ENCODE measurements around the gene ADGRG2.

Gene ADGRG2

GRCh38 chrX:19059067-19059466, 63.2 kb downstream of the ADGRG2 start:
- TF ChIP-seq, protein P1, sequence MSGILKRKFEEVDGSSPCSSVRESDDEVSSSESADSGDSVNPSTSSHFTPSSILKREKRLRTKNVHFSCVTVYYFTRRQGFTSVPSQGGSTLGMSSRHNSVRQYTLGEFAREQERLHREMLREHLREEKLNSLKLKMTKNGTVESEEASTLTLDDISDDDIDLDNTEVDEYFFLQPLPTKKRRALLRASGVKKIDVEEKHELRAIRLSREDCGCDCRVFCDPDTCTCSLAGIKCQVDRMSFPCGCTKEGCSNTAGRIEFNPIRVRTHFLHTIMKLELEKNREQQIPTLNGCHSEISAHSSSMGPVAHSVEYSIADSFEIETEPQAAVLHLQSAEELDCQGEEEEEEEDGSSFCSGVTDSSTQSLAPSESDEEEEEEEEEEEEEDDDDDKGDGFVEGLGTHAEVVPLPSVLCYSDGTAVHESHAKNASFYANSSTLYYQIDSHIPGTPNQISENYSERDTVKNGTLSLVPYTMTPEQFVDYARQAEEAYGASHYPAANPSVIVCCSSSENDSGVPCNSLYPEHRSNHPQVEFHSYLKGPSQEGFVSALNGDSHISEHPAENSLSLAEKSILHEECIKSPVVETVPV (CRISPR knock-in tag; IDR thresholded peaks at IDR 0.05) = no peak
- no peak for TF ChIP-seq ZC3H10 (CRISPR knock-in tag; IDR thresholded peaks at IDR 0.05)
- no peak for TF ChIP-seq ESRRG (CRISPR knock-in tag; IDR thresholded peaks at IDR 0.05)
- TF ChIP-seq, protein P2, sequence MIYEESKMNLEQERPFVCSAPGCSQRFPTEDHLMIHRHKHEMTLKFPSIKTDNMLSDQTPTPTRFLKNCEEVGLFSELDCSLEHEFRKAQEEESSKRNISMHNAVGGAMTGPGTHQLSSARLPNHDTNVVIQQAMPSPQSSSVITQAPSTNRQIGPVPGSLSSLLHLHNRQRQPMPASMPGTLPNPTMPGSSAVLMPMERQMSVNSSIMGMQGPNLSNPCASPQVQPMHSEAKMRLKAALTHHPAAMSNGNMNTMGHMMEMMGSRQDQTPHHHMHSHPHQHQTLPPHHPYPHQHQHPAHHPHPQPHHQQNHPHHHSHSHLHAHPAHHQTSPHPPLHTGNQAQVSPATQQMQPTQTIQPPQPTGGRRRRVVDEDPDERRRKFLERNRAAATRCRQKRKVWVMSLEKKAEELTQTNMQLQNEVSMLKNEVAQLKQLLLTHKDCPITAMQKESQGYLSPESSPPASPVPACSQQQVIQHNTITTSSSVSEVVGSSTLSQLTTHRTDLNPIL (CRISPR knock-in tag; IDR thresholded peaks at IDR 0.05; ENCODE audit: low read depth) = no peak
- TF ChIP-seq TSHZ2 (CRISPR knock-in tag; IDR thresholded peaks at IDR 0.05) = no peak
- no peak for TF ChIP-seq PPARA (CRISPR knock-in tag; IDR thresholded peaks at IDR 0.05; ENCODE audit: borderline replicate concordance)
- no peak for TF ChIP-seq ZNF8 (CRISPR knock-in tag; IDR thresholded peaks at IDR 0.05)
- TF ChIP-seq POU6F1 (CRISPR knock-in tag; IDR thresholded peaks at IDR 0.05; ENCODE audit: borderline replicate concordance, low read depth) = no peak
- no peak for TF ChIP-seq SNAI2 (CRISPR knock-in tag; IDR thresholded peaks at IDR 0.05)
- no peak for ATAC-seq

- ATAC-seq = no peak
- TF ChIP-seq, protein P2 (CRISPR knock-in tag; IDR thresholded peaks at IDR 0.05; ENCODE audit: low read depth) = no peak
- no peak for TF ChIP-seq ARNTL (CRISPR knock-in tag; IDR thresholded peaks at IDR 0.05; ENCODE audit: borderline replicate concordance, low read depth)
- no peak for TF ChIP-seq POU6F1 (CRISPR knock-in tag; IDR thresholded peaks at IDR 0.05; ENCODE audit: borderline replicate concordance, low read depth)
- no peak for TF ChIP-seq ZFP30 (CRISPR knock-in tag; IDR thresholded peaks at IDR 0.05)
- TF ChIP-seq ZC3H10 (CRISPR knock-in tag; IDR thresholded peaks at IDR 0.05) = no peak
- TF ChIP-seq, protein P3, sequence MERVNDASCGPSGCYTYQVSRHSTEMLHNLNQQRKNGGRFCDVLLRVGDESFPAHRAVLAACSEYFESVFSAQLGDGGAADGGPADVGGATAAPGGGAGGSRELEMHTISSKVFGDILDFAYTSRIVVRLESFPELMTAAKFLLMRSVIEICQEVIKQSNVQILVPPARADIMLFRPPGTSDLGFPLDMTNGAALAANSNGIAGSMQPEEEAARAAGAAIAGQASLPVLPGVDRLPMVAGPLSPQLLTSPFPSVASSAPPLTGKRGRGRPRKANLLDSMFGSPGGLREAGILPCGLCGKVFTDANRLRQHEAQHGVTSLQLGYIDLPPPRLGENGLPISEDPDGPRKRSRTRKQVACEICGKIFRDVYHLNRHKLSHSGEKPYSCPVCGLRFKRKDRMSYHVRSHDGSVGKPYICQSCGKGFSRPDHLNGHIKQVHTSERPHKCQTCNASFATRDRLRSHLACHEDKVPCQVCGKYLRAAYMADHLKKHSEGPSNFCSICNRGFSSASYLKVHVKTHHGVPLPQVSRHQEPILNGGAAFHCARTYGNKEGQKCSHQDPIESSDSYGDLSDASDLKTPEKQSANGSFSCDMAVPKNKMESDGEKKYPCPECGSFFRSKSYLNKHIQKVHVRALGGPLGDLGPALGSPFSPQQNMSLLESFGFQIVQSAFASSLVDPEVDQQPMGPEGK (CRISPR knock-in tag; IDR thresholded peaks at IDR 0.05; ENCODE audit: borderline replicate concordance) = no peak
- no peak for TF ChIP-seq RARB (CRISPR knock-in tag; IDR thresholded peaks at IDR 0.05)
Measured at GRCh38 chrX:19057856-19058255, 64.4 kb downstream of the ADGRG2 start.

- no peak for ATAC-seq
- no peak for TF ChIP-seq TSHZ2 (CRISPR knock-in tag; IDR thresholded peaks at IDR 0.05)
- TF ChIP-seq ARNTL (CRISPR knock-in tag; IDR thresholded peaks at IDR 0.05; ENCODE audit: borderline replicate concordance, low read depth) = no peak
- TF ChIP-seq POU6F1 (CRISPR knock-in tag; IDR thresholded peaks at IDR 0.05; ENCODE audit: borderline replicate concordance, low read depth) = no peak
- no peak for TF ChIP-seq ZFP3 (CRISPR knock-in tag; IDR thresholded peaks at IDR 0.05)
Measured at GRCh38 chrX:19049110-19049509, 73.2 kb downstream of the ADGRG2 start.

Data from SK-N-SH treated with all-trans-retinoic acid at 6 μM for 48 hours (cell line).